Neural crest cell (in vitro differentiated cells): Measurements from ENCODE around the gene BRAF. TPM values are rescaled to one million over a fixed set of nuclear protein-coding genes. Genes with fewer than 3 reads are reported as not detected.
A peak's percentile ranks its signal among the peaks of the same experiment; 100 is the strongest.
"Not testable (repeated sequence)": the region's sequence is repeated elsewhere in the genome, so short reads cannot be mapped to it uniquely, and the experiment has no call there.

ENCODE experiments used
- DNase-seq: peaks from one replicate; pipeline ENCODE4 v3.0.0; 2021; ENCODE audit warnings: low read depth, mixed read lengths, low spot score
- H3K27ac Mint-ChIP-seq: one replicate; pipeline ENCODE4 v1.8.0; 2021; ENCODE audit warnings: mild to moderate bottlenecking, mixed read lengths; ENCODE audit not compliant: unreplicated experiment
- H3K27me3 Mint-ChIP-seq: 2 replicates; pipeline ENCODE4 v1.8.0; 2021; ENCODE audit warnings: low read depth, mild to moderate bottlenecking, mixed read lengths
- H3K36me3 Mint-ChIP-seq: 2 replicates; pipeline ENCODE4 v1.8.0; 2021; ENCODE audit warnings: low read depth, mild to moderate bottlenecking, mixed read lengths
- H3K4me1 Mint-ChIP-seq: 2 replicates; pipeline ENCODE4 v1.8.0; 2021; ENCODE audit warnings: mixed read lengths
- H3K4me3 Mint-ChIP-seq: one replicate; pipeline ENCODE4 v1.8.0; 2021; ENCODE audit warnings: mild to moderate bottlenecking, mixed read lengths
- H3K9me3 Mint-ChIP-seq: 2 replicates; pipeline ENCODE4 v1.8.0; 2021; ENCODE audit warnings: mixed read lengths
- CTCF ChIP-seq: fragments of 200-600 bp; sonication (generic); conservative IDR thresholded peaks from 2 replicates; pipeline ENCODE4 v1.5.0; 2021; ENCODE audit warnings: antibody characterized with exemption, mild to moderate bottlenecking
- total RNA-seq: library from RNA; stranded (reverse); gene quantifications from 2 replicates; pipeline ENCODE4 v1.2.1, GENCODE V29; 2021

The BRAF gene
- total RNA-seq, 1 donor from 2014 or later, result 27.7 TPM

- no peaks in the 10 kb centered on the region for H3K4me1 Mint-ChIP-seq
- no peak for TF ChIP-seq CTCF
- no peak overlapping the region for H3K27ac Mint-ChIP-seq
Measured at GRCh38 chr7:140829720-140830119, 95.0 kb downstream of the BRAF start.

GRCh38 chr7:140828741-140829140 lies 96.0 kb downstream of the BRAF start:
- Mint-ChIP-seq H3K9me3 (no peaks in the 10 kb centered on the region), H3K27me3 (no peaks in the 10 kb centered on the region)

More at GRCh38 chr7:140829720-140830119, 95.0 kb downstream of the BRAF start:
- H3K4me3 Mint-ChIP-seq, result no peak overlapping the region
- no peak for DNase-seq
- no peaks in the 10 kb centered on the region for H3K9me3 Mint-ChIP-seq
- H3K36me3 Mint-ChIP-seq, result peaks cover 19% of the 10 kb centered on the region
- no peaks in the 10 kb centered on the region for H3K27me3 Mint-ChIP-seq

GRCh38 chr7:140817383-140817782 lies 107.3 kb downstream of the BRAF start:
- H3K4me3 Mint-ChIP-seq, H3K27ac Mint-ChIP-seq: not testable (repeated sequence)

More at GRCh38 chr7:140828741-140829140, 96.0 kb downstream of the BRAF start:
- Mint-ChIP-seq H3K4me1 (no peaks in the 10 kb centered on the region), H3K27ac (no peak overlapping the region), H3K4me3 (no peak overlapping the region), H3K36me3 (peaks cover 16% of the 10 kb centered on the region)
- TF ChIP-seq CTCF, result no peak
- no peak for DNase-seq

DNA sequence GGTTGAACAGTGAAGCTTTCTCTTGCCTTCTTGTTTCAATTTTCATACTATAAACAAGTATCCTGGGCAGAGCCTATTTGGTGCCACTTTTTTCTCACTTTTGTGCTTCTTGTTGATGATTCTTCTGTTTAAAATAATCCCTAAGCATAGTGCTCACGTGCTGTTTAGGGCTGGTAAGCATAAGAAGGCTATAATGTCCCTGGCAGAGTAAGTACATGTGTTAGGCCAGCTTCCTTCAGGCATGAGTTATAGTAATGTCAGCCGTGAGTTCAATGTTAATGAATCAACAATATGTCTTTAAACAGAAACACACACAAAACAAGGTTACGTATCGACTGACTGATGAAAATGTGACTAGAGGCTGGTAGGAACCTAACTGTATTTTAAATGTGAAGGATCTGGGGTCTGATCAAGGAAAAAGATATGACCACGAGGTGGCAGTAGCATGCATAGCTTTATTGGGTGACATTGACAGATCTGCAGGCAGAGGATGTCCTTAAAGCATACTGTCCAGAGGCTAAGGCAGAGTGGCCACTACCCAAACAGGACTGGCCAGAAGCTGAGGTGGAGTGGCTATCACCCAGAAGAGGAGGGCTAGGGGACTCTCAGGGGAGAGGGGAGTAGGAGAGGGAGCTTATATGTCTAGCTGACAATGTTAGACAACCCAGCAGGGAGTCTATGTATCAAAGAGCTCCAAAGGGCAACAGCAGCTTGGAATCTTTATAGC lies 113.7 kb downstream of the BRAF start:
- H3K4me3 Mint-ChIP-seq, result no peak overlapping the region
- H3K27me3 Mint-ChIP-seq, result no peaks in the 10 kb centered on the region
- no peak overlapping the region for H3K27ac Mint-ChIP-seq
- TF ChIP-seq CTCF, result peak; percentile 90
- H3K4me1 Mint-ChIP-seq, result peaks cover 5% of the 10 kb centered on the region
- no peaks in the 10 kb centered on the region for H3K36me3 Mint-ChIP-seq
- H3K9me3 Mint-ChIP-seq, result no peaks in the 10 kb centered on the region
- peak; percentile 73 for DNase-seq

More at GRCh38 chr7:140817383-140817782, 107.3 kb downstream of the BRAF start:
- peaks cover 12% of the 10 kb centered on the region for H3K36me3 Mint-ChIP-seq
- H3K9me3 Mint-ChIP-seq, H3K27me3 Mint-ChIP-seq, H3K4me1 Mint-ChIP-seq, DNase-seq: not testable (repeated sequence)

DNA sequence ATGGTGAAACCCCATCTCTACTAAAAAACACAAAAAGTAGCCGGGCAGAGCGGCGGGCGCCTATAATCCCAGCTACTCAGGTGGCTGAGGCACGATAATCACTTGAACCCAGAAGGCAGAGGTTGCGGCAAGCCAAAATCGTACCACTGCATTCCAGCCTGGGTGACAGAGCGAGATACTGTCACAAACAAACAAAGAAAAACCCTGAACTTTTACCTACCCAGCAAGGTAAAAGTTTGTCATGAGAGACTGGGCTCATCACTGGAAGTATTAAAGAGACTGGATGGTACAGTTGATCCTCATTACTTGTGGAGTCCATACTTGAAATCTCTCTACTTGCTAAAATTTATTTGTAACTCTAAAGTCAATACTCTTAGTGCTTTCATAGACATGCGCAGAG lies 114.3 kb downstream of the BRAF start:
- Mint-ChIP-seq H3K27ac (no peak overlapping the region), H3K27me3 (no peaks in the 10 kb centered on the region), H3K9me3 (no peaks in the 10 kb centered on the region), H3K36me3 (no peaks in the 10 kb centered on the region), H3K4me1 (peaks cover 5% of the 10 kb centered on the region), H3K4me3 (no peak overlapping the region)
- DNase-seq, result no peak
- TF ChIP-seq CTCF, result no peak

DNA sequence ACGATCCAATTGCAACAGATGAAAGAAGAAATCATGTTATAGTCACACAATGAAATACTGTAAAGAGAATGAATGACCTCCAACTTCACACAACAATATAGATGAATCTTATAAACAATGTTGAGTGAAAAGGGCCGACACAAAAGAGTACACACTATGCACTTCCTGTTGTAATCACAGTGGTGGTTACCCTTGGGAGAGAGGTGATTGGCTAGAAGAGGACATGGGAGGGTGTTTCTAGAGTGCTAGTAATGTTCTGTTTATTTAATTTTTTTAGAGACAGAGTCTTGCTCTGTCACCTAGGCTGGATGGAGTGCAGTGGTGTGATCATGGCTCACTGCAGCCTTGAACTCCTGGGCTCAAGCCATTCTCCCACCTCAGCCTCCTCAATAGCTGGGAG lies 145.8 kb downstream of the BRAF start:
- Mint-ChIP-seq H3K4me3 (no peak overlapping the region), H3K36me3 (peaks cover 4% of the 10 kb centered on the region), H3K4me1 (no peaks in the 10 kb centered on the region), H3K9me3 (no peaks in the 10 kb centered on the region), H3K27me3 (no peaks in the 10 kb centered on the region), H3K27ac (peak overlapping the region; percentile 53)
- DNase-seq, result no peak
- no peak for TF ChIP-seq CTCF
